ENCODE measurements around the gene TBC1D2.

Gene TBC1D2

GRCh38 chr9:98211260-98211659 lies 44.2 kb downstream of the TBC1D2 start:
- no peak for DNase-seq (ENCODE audit: extremely low spot score)
- ChIA-PET POLR2A (no interaction called here), CTCF (interaction anchor here (1.0 to 1.6 kb wide), 3 partner anchors 10 to 19 kb away, joined by 3 to 5 read pairs (median 3); partner anchors contain the start of gene CORO2A)
- no peak for TF ChIP-seq CTCF (IDR thresholded peaks at IDR 0.05; ENCODE audit: control extremely low read depth, extremely low read depth, low read depth, missing control alignments)

GRCh38 chr9:98210435-98210834 lies 45.0 kb downstream of the TBC1D2 start:
- no peak for TF ChIP-seq CTCF (IDR thresholded peaks at IDR 0.05; ENCODE audit: control extremely low read depth, extremely low read depth, low read depth, missing control alignments)
- ChIA-PET CTCF (interaction anchor here (0.8 to 1.6 kb wide), 4 partner anchors 11 to 53 kb away, joined by 3 to 5 read pairs (median 3); partner anchors contain the start of gene CORO2A), POLR2A (interaction anchor here (0.5 to 0.7 kb wide), 2 partner anchors 152 to 154 kb away, joined by 4 read pairs; partner anchors contain the start of gene NANS)
- no peak for DNase-seq (ENCODE audit: extremely low spot score)

GRCh38 chr9:98209530-98209929 lies 45.9 kb downstream of the TBC1D2 start:
- CTCF ChIA-PET, result interaction anchor here (0.6 kb wide), 1 partner anchor 1793 kb away, joined by 3 read pairs; no protein-coding TSS in a partner anchor
- no peak for TF ChIP-seq CTCF (IDR thresholded peaks at IDR 0.05; ENCODE audit: control extremely low read depth, extremely low read depth, low read depth, missing control alignments)
- no peak for DNase-seq (ENCODE audit: extremely low spot score)
- POLR2A ChIA-PET, result no interaction called here

GRCh38 chr9:98208635-98209034 lies 46.8 kb downstream of the TBC1D2 start:
- no peak for DNase-seq (ENCODE audit: extremely low spot score)
- ChIA-PET CTCF (interaction anchor here (0.7 to 2.4 kb wide), 3 partner anchors 15 to 94 kb away, joined by 3 to 6 read pairs (median 3); no protein-coding TSS in a partner anchor), POLR2A (no interaction called here)
- no peak for TF ChIP-seq CTCF (IDR thresholded peaks at IDR 0.05; ENCODE audit: control extremely low read depth, extremely low read depth, low read depth, missing control alignments)

GRCh38 chr9:98207606-98208005 lies 47.8 kb downstream of the TBC1D2 start:
- POLR2A ChIA-PET, result no interaction called here
- DNase-seq (ENCODE audit: extremely low spot score), result no peak
- CTCF ChIA-PET, result interaction anchor here (1.4 to 3.4 kb wide), 4 partner anchors 8 to 95 kb away, joined by 3 to 18 read pairs (median 6); no protein-coding TSS in a partner anchor
- TF ChIP-seq CTCF (IDR thresholded peaks at IDR 0.05; ENCODE audit: control extremely low read depth, extremely low read depth, low read depth, missing control alignments), result no peak

GRCh38 chr9:98206754-98207153 lies 48.7 kb downstream of the TBC1D2 start:
- no peak for DNase-seq (ENCODE audit: extremely low spot score)
- no peak for TF ChIP-seq CTCF (IDR thresholded peaks at IDR 0.05; ENCODE audit: control extremely low read depth, extremely low read depth, low read depth, missing control alignments)
- ChIA-PET POLR2A (no interaction called here), CTCF (interaction anchor here (1.3 to 4.6 kb wide), 9 partner anchors 9 to 57 kb away, joined by 4 to 25 read pairs (median 9); no protein-coding TSS in a partner anchor)
